C4-2B (cell line): ENCODE measurements around the gene LBHD1.

Experiments
- ZFX ChIP-seq: fragments of 450-650 bp; IDR thresholded peaks from 2 replicates; pipeline ENCODE4 v1.6.1; 2017
- TF ChIP-seq, protein P1 (sequence below): fragments of 450-650 bp; conservative IDR thresholded peaks from 2 replicates; pipeline ENCODE4 v1.5.1; 2017; ENCODE audit warnings: mild to moderate bottlenecking

DNA sequence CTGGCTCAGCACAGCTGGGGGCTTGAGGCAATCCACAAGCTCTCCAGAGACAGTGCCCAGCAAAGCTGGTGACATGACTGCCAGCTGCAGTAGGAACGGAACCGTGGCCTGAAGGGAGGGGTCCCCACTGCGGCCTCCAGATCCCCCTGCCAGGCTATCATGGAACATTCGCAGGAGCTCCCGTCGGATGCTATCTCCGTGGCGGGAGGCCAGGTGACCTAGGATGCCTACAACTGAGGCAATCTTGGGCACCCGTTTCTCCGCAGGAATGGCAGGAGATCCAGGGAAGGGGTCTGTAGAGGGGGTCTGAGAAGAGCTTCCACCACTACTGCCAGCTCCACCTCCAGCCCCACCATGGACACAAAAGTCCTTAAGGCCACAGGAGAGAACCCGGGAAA lies 23.1 kb downstream of the LBHD1 start:
- TF ChIP-seq, protein P1, sequence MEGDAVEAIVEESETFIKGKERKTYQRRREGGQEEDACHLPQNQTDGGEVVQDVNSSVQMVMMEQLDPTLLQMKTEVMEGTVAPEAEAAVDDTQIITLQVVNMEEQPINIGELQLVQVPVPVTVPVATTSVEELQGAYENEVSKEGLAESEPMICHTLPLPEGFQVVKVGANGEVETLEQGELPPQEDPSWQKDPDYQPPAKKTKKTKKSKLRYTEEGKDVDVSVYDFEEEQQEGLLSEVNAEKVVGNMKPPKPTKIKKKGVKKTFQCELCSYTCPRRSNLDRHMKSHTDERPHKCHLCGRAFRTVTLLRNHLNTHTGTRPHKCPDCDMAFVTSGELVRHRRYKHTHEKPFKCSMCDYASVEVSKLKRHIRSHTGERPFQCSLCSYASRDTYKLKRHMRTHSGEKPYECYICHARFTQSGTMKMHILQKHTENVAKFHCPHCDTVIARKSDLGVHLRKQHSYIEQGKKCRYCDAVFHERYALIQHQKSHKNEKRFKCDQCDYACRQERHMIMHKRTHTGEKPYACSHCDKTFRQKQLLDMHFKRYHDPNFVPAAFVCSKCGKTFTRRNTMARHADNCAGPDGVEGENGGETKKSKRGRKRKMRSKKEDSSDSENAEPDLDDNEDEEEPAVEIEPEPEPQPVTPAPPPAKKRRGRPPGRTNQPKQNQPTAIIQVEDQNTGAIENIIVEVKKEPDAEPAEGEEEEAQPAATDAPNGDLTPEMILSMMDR: no peak
- TF ChIP-seq ZFX: no peak
